Neural crest cell (in vitro differentiated cells): ENCODE data around the gene ATRNL1. TPM values are rescaled to one million over a fixed set of nuclear protein-coding genes. Genes with fewer than 3 reads are reported as not detected.

Source experiments
- DNase-seq: peaks from one replicate; pipeline ENCODE4 v3.0.0; 2021; ENCODE audit warnings: low read depth, mixed read lengths, low spot score
- H3K27ac Mint-ChIP-seq: one replicate; pipeline ENCODE4 v1.8.0; 2021; ENCODE audit warnings: mild to moderate bottlenecking, mixed read lengths; ENCODE audit not compliant: unreplicated experiment
- H3K27me3 Mint-ChIP-seq: 2 replicates; pipeline ENCODE4 v1.8.0; 2021; ENCODE audit warnings: low read depth, mild to moderate bottlenecking, mixed read lengths
- H3K36me3 Mint-ChIP-seq: 2 replicates; pipeline ENCODE4 v1.8.0; 2021; ENCODE audit warnings: low read depth, mild to moderate bottlenecking, mixed read lengths
- H3K4me1 Mint-ChIP-seq: 2 replicates; pipeline ENCODE4 v1.8.0; 2021; ENCODE audit warnings: mixed read lengths
- H3K4me3 Mint-ChIP-seq: one replicate; pipeline ENCODE4 v1.8.0; 2021; ENCODE audit warnings: mild to moderate bottlenecking, mixed read lengths
- H3K9me3 Mint-ChIP-seq: 2 replicates; pipeline ENCODE4 v1.8.0; 2021; ENCODE audit warnings: mixed read lengths
- total RNA-seq: library from RNA; stranded (reverse); gene quantifications from 2 replicates; pipeline ENCODE4 v1.2.1, GENCODE V29; 2021
- TF ChIP-seq, protein P1 (sequence below): fragments of 200-600 bp; sonication (generic); conservative IDR thresholded peaks from 2 replicates; pipeline ENCODE4 v1.5.0; 2021; ENCODE audit warnings: antibody characterized with exemption, mild to moderate bottlenecking

Gene ATRNL1
- total RNA-seq, 1 donor from 2014 or later = 46.9 TPM

DNA sequence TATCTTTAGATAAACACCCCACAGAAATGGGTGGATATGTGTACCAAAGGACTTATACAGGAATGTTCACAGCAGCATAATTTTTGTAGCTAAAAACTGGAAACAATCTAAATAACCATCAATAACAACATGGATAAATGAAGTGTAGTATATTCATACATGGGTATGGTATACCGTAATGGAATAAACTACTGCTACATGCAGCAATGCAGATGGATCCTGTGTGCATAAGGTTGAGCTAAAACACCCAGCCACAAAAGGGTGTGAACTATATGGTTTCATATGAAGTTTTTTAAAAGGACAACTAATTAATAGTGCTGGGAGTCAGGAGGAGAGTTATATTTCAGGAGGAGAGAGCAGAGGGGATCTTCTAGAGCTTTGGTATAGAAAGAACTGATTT lies 790.2 kb downstream of the ATRNL1 start:
- TF ChIP-seq, protein P1, sequence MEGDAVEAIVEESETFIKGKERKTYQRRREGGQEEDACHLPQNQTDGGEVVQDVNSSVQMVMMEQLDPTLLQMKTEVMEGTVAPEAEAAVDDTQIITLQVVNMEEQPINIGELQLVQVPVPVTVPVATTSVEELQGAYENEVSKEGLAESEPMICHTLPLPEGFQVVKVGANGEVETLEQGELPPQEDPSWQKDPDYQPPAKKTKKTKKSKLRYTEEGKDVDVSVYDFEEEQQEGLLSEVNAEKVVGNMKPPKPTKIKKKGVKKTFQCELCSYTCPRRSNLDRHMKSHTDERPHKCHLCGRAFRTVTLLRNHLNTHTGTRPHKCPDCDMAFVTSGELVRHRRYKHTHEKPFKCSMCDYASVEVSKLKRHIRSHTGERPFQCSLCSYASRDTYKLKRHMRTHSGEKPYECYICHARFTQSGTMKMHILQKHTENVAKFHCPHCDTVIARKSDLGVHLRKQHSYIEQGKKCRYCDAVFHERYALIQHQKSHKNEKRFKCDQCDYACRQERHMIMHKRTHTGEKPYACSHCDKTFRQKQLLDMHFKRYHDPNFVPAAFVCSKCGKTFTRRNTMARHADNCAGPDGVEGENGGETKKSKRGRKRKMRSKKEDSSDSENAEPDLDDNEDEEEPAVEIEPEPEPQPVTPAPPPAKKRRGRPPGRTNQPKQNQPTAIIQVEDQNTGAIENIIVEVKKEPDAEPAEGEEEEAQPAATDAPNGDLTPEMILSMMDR = no peak
- no peak overlapping the region for H3K4me3 Mint-ChIP-seq
- no peaks in the 10 kb centered on the region for H3K9me3 Mint-ChIP-seq
- H3K36me3 Mint-ChIP-seq = no peaks in the 10 kb centered on the region
- DNase-seq = no peak
- no peaks in the 10 kb centered on the region for H3K27me3 Mint-ChIP-seq
- H3K27ac Mint-ChIP-seq = no peak overlapping the region
- peaks cover 4% of the 10 kb centered on the region for H3K4me1 Mint-ChIP-seq

DNA sequence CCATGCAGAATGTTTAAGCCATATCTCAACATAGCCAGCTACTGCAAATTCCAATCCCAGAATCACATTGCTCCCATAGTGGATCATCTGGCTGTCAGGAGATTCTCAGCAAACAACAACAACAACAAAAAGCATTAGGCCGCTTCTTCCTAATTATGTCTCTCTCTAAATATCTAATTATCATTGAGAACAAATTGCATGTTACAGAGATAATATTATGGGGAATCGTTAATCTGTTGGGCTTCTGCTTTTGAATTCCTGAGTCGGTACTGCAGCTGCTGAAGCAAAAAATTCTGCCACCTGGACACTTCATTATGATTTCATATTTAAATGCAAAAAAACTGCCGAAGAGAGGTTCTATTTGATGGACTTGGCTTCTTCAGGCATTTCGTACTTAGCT lies 791.2 kb downstream of the ATRNL1 start:
- no peak for DNase-seq
- peaks cover 4% of the 10 kb centered on the region for H3K4me1 Mint-ChIP-seq
- H3K4me3 Mint-ChIP-seq = no peak overlapping the region
- H3K36me3 Mint-ChIP-seq = no peaks in the 10 kb centered on the region
- no peaks in the 10 kb centered on the region for H3K9me3 Mint-ChIP-seq
- TF ChIP-seq, protein P1 = no peak
- H3K27ac Mint-ChIP-seq = no peak overlapping the region
- H3K27me3 Mint-ChIP-seq = no peaks in the 10 kb centered on the region

DNA sequence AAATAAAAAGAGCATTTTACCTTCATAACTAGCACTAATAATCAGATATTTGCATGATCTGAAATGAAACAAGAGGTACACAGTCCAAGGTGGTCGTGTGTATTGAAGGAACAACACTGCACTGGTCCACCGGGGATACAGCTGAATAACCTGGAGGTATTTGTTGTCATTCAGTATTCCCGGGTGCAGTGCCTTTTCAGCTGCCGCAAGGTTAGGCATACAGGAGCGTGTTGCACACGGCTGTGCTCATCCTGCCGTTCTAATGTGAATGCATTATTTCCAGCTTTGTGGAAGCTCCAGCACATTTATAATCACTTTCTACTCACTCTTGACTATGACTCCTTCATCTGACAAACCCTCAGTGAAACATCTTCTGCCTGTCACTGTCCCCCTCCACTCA lies 802.0 kb downstream of the ATRNL1 start:
- Mint-ChIP-seq H3K4me1 (no peaks in the 10 kb centered on the region), H3K27ac (no peak overlapping the region), H3K27me3 (no peaks in the 10 kb centered on the region), H3K9me3 (no peaks in the 10 kb centered on the region), H3K4me3 (no peak overlapping the region), H3K36me3 (peaks cover 2% of the 10 kb centered on the region)
- no peak for DNase-seq
- TF ChIP-seq, protein P1 = no peak

DNA sequence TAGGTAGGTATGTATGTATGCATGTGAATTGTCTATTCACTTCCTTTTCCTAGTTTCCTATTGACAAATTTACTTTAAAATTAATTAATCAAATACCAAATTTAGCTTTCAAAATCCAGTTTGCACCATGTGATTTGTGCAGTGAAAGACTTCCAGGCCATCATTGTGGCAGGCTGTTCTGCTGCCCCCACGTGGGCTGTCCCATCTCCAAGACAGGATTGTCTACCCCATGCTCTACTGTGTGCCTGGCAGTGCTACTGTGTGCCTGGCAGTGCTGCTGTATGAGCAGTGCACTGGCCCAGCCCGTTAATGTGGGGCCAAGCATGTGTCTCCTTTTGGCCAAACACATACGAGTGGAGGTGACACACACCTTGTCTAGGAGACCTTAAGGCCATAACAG lies 805.1 kb downstream of the ATRNL1 start:
- no peaks in the 10 kb centered on the region for H3K9me3 Mint-ChIP-seq
- no peak for DNase-seq
- TF ChIP-seq, protein P1 = no peak
- H3K27me3 Mint-ChIP-seq = no peaks in the 10 kb centered on the region
- no peak overlapping the region for H3K27ac Mint-ChIP-seq
- peaks cover 2% of the 10 kb centered on the region for H3K36me3 Mint-ChIP-seq
- H3K4me1 Mint-ChIP-seq = no peaks in the 10 kb centered on the region
- no peak overlapping the region for H3K4me3 Mint-ChIP-seq

DNA sequence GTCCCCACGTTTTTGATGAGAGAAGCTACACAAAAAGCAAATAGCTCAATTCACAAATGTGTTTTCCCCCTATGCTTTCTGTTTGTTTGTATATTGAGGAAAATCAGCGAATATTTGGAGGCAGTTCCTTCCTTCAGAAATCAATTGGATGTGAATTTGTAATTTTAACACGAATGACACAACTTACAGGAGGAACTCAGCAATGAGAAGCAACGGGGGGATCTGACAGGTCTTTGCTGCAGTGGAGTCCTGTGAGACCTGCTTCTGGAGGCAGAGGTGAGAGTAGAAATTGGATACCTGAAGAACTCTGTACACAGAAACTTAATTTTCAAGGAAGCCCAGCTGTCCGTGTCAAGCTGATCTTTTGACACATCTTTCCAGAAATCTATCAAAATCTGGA lies 809.4 kb downstream of the ATRNL1 start:
- Mint-ChIP-seq H3K27ac (no peak overlapping the region), H3K36me3 (no peaks in the 10 kb centered on the region), H3K27me3 (no peaks in the 10 kb centered on the region), H3K4me3 (no peak overlapping the region), H3K4me1 (no peaks in the 10 kb centered on the region), H3K9me3 (no peaks in the 10 kb centered on the region)
- TF ChIP-seq, protein P1 = no peak
- no peak for DNase-seq

DNA sequence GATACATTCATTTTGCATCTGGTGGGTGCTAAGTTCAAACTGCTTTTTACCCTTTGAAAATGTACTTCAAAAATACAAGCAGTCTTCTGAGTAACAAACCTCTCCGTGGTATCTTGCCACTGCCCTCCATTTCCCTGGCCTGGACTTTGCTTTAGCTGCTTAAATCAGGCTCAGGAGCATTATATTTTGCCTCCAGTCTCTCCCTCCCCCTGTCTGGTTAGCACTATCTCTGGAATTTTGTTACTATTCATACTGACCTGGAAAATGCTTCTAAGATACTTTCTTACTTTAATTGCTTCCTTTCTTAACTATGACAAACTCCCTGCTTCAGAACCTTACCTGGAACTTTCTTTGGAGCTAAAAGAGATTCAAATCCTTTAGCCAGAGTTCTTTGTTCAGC lies 810.0 kb downstream of the ATRNL1 start:
- TF ChIP-seq, protein P1 = no peak
- Mint-ChIP-seq H3K4me1 (no peaks in the 10 kb centered on the region), H3K4me3 (no peak overlapping the region), H3K36me3 (no peaks in the 10 kb centered on the region), H3K27ac (no peak overlapping the region), H3K27me3 (no peaks in the 10 kb centered on the region), H3K9me3 (no peaks in the 10 kb centered on the region)
- no peak for DNase-seq
